HG03097 (cell line): ENCODE results near the gene NAP1L4.

ENCODE experiments used
- ATAC-seq: cut with Tn5 transposase; IDR thresholded peaks from one replicate; pipeline ENCODE4 v1.9.1; 2021; ENCODE audit not compliant: unreplicated experiment, low FRiP score

Gene NAP1L4

DNA sequence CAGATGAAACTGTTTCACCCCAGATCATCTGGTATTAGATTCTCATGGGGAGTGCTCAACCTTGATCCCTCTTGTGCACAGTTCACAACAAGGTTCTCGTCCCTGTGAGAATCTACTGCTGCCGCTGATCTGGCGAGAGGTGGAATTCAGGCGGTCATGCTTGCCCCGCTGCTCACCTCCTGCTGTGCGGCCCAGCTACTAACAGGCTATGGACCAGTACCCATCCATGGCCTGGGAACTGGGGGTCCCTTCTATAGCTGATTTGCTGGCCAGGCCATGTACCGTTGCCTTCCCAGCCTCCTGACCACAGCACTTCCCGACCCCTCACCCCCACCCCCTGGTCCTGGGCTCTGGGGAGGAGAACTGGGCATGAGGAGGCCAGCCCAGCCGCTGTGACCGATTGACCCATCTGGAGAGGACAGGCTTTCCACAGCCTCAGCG lies 65.5 kb downstream of the NAP1L4 start:
- no peak for ATAC-seq

DNA sequence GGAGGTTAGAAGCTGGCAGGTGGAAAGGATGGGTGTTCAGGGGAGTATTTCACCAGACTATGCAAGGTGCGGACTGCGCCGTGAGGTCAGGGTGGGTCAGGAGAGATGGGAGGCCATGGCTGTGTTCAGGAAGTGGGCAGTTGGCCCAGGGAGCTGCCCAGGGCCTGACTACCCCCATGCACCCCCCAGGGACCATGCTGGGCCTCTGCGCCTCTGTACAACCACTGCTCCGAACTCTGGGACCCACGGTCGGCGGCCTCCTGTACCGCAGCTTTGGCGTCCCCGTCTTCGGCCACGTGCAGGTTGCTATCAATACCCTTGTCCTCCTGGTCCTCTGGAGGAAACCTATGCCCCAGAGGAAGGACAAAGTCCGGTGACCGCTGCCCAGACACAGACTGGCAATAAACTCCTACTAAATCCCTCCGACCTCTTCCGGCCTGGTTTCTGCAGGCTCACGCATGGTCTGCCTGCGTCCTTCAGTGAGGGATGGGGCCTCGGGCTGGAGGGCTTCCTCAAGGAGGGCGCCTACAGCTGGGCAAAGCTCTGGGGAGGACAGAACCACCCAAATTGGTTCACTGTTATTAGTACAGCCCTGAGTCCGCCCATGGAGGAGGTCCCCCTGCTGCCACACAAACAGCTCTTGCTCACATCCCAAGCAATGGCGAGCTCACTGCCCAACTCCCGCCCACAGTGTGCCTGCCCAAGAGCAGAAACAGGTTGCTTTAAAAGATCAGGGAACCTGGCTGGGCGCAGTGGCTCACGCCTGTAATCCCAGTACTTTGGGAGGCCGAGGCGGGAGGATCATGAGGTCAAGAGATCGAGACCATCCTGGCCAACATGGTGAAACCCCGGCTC lies 67.1 kb downstream of the NAP1L4 start:
- no peak for ATAC-seq

- ATAC-seq = no peak
Measured at GRCh38 chr11:2924381-2924780, 67.7 kb downstream of the NAP1L4 start.

GRCh38 chr11:2923446-2924375 lies 68.4 kb downstream of the NAP1L4 start:
- ATAC-seq = no peak

DNA sequence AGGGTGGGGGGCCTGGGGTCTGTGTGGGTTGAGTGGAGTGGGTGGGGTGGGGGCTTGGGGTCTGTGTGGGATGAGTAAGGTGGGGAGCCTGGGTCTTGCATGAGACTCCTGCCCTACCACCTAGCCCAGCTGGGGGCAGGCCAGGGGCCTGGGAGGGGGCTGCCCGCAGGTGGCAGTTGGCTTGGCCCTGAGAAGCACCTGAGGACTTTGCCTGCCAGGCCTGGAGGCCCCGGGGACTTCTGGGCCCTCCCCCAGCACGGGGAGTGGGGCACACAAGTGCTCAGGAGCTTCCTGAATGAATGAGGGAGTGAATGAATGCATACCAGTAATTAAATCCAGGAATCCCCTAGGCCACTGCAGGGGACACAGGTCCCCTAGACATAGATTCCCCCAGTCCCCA lies 69.5 kb downstream of the NAP1L4 start:
- no peak for ATAC-seq

DNA sequence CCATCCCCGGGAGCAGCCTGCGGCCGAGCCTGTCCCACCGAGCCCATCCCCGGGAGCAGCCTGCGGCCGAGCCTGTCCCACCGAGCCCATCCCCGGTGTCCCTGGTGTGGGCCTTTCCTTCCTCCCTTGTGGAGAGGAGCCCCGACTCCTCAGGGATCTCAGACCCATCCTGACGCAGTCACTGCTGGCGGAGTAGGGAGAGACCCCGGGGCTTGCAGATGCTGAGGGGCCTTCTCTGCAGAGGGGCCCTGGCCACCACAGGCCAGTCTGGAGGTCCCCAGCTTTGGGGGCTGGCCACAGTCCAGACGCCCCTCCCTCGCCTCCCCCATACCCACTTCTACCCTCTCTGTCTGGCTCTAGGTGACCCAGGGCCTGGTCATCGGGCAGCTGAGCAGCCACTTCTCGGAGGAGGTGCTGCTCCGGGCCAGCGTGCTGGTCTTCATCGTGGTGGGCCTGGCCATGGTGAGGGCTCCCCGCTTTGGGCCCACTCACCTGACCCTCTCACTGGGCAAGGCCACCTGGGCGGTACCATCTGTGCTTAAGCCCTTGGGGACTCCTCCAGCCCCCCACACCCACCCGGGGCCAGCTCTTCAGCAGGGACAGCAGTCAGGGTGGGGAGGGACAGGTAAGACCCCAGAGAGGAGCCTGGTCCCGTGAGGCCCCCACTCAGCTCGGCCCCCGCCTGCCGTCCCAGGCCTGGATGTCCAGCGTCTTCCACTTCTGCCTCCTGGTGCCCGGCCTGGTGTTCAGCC lies 70.2 kb downstream of the NAP1L4 start:
- no peak for ATAC-seq

DNA sequence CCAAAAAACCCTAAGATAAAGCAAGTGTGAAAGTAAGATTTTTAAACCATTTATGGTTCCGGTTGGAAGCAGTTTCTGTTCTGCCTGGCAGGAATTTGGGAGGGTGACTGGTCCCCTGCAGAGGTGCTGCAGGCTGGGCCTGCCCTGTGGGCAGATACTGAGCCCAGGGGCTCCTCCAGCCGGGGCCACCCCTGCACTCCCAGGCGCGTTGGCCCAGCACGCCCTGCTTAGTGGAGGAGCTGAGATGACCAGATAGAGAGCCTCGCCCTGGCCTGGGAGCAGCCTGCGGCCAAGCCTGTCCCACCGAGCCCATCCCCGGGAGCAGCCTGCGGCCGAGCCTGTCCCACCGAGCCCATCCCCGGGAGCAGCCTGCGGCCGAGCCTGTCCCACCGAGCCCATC lies 70.9 kb downstream of the NAP1L4 start:
- ATAC-seq = no peak

DNA sequence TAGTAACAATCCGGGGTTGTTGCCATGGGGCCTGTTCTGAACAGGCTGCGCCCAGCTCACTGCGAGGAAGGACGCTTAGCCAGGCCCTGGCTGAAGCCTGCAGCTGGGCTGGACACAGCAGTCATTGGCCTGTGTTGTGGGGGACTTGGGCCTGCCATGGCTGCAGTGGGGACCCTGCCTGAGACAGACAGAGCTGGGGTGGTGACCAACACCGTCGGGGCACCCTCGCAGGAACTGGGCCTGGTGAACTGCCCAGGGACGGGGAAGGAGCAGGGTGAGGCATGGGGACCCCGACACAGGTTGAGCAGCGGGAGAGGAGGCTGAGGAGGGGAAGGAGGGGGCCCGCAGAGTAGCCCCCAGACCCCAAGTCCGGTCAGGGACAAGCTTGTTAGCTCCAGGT lies 71.8 kb downstream of the NAP1L4 start:
- no peak for ATAC-seq

GRCh38 chr11:2919837-2920236 lies 72.3 kb downstream of the NAP1L4 start:
- ATAC-seq = no peak

DNA sequence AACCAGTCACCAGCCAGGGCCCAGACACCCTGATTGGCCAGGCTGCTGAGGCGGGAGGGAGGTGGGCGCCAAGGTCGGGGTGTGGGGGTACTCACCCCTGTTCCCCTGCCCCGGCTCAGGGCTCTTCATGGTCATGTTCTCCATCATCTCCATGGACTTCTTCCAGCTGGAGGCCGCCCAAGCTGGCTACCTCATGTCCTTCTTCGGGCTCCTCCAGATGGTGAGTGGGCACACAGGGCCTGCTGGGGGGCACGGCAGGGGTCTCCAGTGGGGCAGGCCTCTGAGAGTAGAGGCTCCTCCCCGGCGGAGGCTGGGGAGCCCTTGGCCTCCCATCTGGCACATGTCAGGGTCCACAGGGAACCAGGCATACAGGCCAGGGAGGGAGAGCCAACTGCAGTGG lies 72.9 kb downstream of the NAP1L4 start:
- ATAC-seq = no peak

- ATAC-seq = no peak
Measured at GRCh38 chr11:2917842-2918490, 74.2 kb downstream of the NAP1L4 start.

DNA sequence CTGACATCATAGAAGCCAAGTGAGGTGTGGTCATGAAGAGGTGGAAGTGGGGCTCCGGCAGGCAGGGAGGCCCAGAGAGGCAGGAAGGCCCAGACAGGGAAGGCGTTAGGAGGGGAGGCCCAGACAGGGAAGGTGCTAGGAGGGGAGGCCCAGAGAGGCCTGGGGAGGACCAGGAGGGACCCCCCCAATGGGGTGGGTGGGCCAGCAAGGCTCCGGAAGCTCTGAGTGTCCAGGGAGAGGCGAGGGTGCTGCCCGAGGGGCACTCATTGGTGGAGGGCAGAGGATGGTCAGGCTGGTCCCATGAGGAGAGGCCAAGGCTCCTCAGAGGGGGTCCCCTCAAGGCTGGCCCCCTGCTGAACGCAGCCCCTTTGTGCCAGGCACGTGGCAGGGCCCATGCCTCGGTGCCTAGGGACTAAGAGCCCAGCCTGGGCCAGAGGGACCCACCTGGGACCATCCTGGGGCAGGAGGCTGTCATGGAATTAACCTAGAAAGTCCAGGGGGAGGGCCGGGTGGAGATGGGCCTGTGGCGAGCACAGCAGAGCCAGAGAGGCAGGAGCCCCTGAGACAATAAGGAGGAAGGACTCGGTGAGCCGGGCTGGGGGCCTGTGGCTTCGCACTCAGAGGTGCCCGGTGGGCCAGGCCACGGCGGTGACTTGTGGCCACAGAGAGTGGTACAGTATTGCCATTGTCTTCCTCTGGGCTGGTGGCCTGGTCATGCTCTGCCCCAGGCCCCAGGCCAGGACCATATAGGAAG lies 75.1 kb downstream of the NAP1L4 start:
- no peak for ATAC-seq

DNA sequence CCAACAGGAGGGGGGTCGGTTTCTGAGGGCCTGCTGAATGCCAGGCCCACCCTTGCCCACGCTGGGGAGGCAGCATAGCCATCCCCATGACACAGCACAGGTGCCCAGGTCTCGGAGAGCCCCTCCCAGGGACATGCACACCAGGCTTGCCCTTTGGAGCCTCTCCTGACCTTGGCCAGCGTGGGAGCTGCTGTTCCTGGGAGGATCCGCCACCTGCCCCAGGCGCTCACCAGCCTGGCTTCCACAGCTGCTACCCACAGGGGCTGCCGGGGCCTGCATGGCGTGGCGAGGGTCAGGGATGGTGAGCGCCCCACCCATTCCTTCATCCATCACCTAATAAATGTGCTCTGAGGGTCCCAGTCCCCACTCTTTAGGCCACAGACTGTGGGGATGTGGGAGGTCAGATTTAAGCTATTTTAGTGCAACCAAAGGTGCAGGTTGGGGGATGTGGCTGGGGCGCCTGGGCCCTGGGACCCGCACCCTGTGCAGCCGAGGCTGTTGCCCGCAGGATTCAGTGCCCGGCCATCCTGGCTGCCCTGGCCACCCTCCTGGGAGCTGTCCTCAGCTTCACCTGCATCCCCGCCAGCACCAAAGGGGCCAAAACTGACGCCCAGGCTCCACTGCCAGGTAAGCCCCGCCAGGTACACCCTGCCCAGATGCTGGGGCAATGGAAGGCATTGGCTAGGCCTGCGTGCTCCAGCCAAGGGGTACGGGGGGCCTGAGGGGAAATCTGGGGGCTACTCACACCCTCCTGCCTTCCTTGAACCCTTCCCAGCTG lies 75.8 kb downstream of the NAP1L4 start:
- no peak for ATAC-seq

DNA sequence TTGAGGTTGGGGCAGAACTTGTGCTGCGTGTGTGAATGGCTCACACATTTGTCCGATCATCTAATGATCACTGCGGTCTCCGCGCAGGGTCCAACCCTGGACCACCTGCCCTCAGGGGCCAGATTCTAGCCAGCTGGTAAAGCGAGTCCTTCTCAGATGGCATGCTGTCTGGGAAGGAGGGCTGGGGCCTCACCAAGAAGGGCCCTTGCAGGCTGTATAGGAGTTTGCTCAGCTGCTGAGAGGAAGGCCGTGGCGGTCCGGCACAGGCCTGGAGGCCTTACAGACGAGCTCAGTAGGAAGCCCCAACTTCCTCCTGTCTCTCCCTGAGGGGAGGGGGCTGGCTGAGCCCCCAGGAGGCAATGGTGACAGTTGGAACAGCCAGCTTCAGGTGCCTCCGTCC lies 76.7 kb downstream of the NAP1L4 start:
- ATAC-seq = no peak

GRCh38 chr11:2914455-2915195 lies 77.5 kb downstream of the NAP1L4 start:
- no peak for ATAC-seq

- ATAC-seq = no peak
Measured at GRCh38 chr11:2913776-2914175, 78.4 kb downstream of the NAP1L4 start.

DNA sequence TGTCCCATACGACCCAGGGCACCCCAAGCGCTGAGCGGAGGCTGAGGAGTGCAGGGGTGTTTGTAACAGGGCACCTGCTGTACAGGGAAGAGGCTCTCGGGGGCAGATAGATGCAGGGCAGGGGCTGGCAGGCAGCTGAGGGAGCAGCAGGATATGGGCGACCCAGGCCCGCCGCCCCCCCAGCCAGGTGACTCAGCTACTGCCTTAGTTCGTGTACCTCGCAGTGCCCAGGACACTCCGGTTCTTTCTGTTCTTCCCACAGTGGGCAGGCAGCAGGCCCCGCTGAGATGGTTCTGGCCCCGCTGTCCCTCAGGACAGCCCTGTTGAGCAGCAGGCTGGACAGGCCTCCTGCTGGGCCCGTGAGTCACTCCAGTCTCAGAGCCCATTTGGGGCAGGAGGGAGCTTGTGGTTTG lies 79.1 kb downstream of the NAP1L4 start:
- no peak for ATAC-seq

GRCh38 chr11:2912498-2912897 lies 79.6 kb downstream of the NAP1L4 start:
- ATAC-seq = no peak
